HG02763 (cell line): ENCODE data around the gene SPATC1L.
"Not testable (repeated sequence)": the region's sequence is repeated elsewhere in the genome, so short reads cannot be mapped to it uniquely, and the experiment has no call there.

Experiments
- ATAC-seq: cut with Tn5 transposase; IDR thresholded peaks from one replicate; pipeline ENCODE4 v1.9.1; 2021; ENCODE audit warnings: mild to moderate bottlenecking, moderate library complexity; ENCODE audit not compliant: unreplicated experiment

The SPATC1L gene

GRCh38 chr21:46200877-46201803 is 16.9 kb upstream of the SPATC1L start:
- ATAC-seq = not testable (repeated sequence)

- ATAC-seq = no peak
These were observed 15.4 kb upstream of the SPATC1L start for GRCh38 chr21:46199436-46200373.

- ATAC-seq = no peak
These were observed 12.5 kb upstream of the SPATC1L start for GRCh38 chr21:46196733-46197132.

- ATAC-seq = no peak
These were observed 11.4 kb upstream of the SPATC1L start for GRCh38 chr21:46195595-46196195.

- no peak for ATAC-seq
These were observed 10.4 kb upstream of the SPATC1L start for GRCh38 chr21:46194374-46195334.

GRCh38 chr21:46193829-46194373 is 9.6 kb upstream of the SPATC1L start:
- ATAC-seq = no peak

GRCh38 chr21:46191686-46192575 is 7.7 kb upstream of the SPATC1L start:
- ATAC-seq = no peak

- ATAC-seq = no peak
These were observed 7.0 kb upstream of the SPATC1L start for GRCh38 chr21:46191257-46191685.

GRCh38 chr21:46190491-46191131 is 6.4 kb upstream of the SPATC1L start:
- no peak for ATAC-seq

- ATAC-seq = no peak
These were observed 5.8 kb upstream of the SPATC1L start for GRCh38 chr21:46189959-46190490.

- no peak for ATAC-seq
These were observed 5.1 kb upstream of the SPATC1L start for GRCh38 chr21:46189213-46189958.

GRCh38 chr21:46188226-46189212 is 4.3 kb upstream of the SPATC1L start:
- no peak for ATAC-seq

- no peak for ATAC-seq
These were observed 3.6 kb upstream of the SPATC1L start for GRCh38 chr21:46187814-46188213.

- no peak for ATAC-seq
These were observed 3.0 kb upstream of the SPATC1L start for GRCh38 chr21:46187261-46187660.

- no peak for ATAC-seq
These were observed 1.5 kb upstream of the SPATC1L start for GRCh38 chr21:46185716-46186115.
